Esophagus (tissue), 2 donors: ENCODE results near the gene SLC28A2. TPM values are rescaled to one million over a fixed set of nuclear protein-coding genes. Genes with fewer than 3 reads are reported as not detected.

Experiments
- H3K27ac ChIP-seq, 2 donors: one replicate each; pipeline ENCODE4 v1.5.1; 2013; ENCODE audit warnings: low read depth in 2 of 2, mild to moderate bottlenecking in 2 of 2, inconsistent platforms in 1 of 2, low read length in 1 of 2, moderate library complexity in 1 of 2
- H3K27me3 ChIP-seq, 2 donors: one replicate each; pipeline ENCODE4 v1.6.1; 2013; ENCODE audit warnings: low read length in 2 of 2, control low read depth in 1 of 2, mild to moderate bottlenecking in 1 of 2; ENCODE audit not compliant: insufficient read depth in 2 of 2, control insufficient read depth in 1 of 2
- H3K36me3 ChIP-seq, 2 donors: one replicate each; pipeline ENCODE4 v1.6.1; 2013; ENCODE audit warnings: low read length in 1 of 2; ENCODE audit not compliant: control insufficient read depth in 2 of 2, insufficient read depth in 2 of 2
- H3K4me1 ChIP-seq, 2 donors: one replicate each; pipeline ENCODE4 v1.6.1; 2013; ENCODE audit warnings: low read length in 1 of 2; ENCODE audit not compliant: control insufficient read depth in 2 of 2, insufficient read depth in 2 of 2
- H3K4me3 ChIP-seq, 2 donors: one replicate each; pipeline ENCODE4 v1.5.1; 2013; ENCODE audit warnings: low read length in 2 of 2, mild to moderate bottlenecking in 2 of 2, low read depth in 1 of 2, moderate library complexity in 1 of 2
- H3K9me3 ChIP-seq, 2 donors: one replicate each; pipeline ENCODE4 v1.6.1; 2013; ENCODE audit warnings: mild to moderate bottlenecking in 2 of 2, low read depth in 1 of 2, low read length in 1 of 2, moderate library complexity in 1 of 2; ENCODE audit not compliant: control insufficient read depth in 2 of 2, insufficient read depth in 1 of 2
- WGBS, 2 donors: extraction: QIAGEN DNeasy Blood & Tissue Kit; methylation state at CpG; one replicate each; pipeline ENCODE4 v1.1.7; 2013; 5-methylcytosine and 5-hydroxymethylcytosine counted together
- polyA plus RNA-seq, 2 donors: library from polyadenylated mRNA; stranded (reverse); fragments of 200-250 nt; gene quantifications; one replicate each; pipeline ENCODE4 v1.2.3, GENCODE V29; 2013
- donor health status: healthy with polysubstance abuse.
- donor health status: Bipolar disorder and iron deficiency.

The SLC28A2 gene, protein sequence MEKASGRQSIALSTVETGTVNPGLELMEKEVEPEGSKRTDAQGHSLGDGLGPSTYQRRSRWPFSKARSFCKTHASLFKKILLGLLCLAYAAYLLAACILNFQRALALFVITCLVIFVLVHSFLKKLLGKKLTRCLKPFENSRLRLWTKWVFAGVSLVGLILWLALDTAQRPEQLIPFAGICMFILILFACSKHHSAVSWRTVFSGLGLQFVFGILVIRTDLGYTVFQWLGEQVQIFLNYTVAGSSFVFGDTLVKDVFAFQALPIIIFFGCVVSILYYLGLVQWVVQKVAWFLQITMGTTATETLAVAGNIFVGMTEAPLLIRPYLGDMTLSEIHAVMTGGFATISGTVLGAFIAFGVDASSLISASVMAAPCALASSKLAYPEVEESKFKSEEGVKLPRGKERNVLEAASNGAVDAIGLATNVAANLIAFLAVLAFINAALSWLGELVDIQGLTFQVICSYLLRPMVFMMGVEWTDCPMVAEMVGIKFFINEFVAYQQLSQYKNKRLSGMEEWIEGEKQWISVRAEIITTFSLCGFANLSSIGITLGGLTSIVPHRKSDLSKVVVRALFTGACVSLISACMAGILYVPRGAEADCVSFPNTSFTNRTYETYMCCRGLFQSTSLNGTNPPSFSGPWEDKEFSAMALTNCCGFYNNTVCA
- polyA plus RNA-seq = not detected

DNA sequence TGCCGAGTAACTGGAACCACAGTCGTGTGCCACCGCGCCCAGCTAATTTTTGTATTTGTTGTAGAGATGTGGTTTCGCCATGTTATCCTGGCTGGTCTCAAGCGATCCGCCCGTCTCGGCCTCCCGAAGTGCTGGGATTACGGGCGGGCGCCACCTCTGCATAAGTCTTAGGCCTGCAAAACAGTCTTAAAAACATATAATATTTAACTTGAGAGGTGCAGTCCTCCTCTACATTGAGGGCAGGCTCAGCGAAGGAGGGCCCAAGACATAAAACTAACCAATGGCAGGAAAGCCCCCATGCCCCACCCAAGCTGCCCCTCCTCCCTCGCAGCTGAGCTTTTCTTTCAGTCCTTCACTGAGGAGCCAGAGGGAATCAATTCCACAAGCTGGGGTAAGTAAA lies at the start of gene SLC28A2:
Gene SLC28A2 (plus strand): TSS at position 347 of the 400 bp plus-strand sequence. CDS start 982 bp downstream, outside the sequence.
- 94 to 97% methylated on average over 15 of the region's 15 CpGs for WGBS, 2 donors
- H3K9me3 ChIP-seq = no peaks in the 10 kb centered on the region
- H3K27me3 ChIP-seq = no peaks in the 10 kb centered on the region
- H3K27ac ChIP-seq = no peak within 1 kb of the TSS
- H3K36me3 ChIP-seq = no peaks in the 10 kb centered on the region
- no peak within 1 kb of the TSS for H3K4me3 ChIP-seq
- no peaks in the 10 kb centered on the region for H3K4me1 ChIP-seq

DNA sequence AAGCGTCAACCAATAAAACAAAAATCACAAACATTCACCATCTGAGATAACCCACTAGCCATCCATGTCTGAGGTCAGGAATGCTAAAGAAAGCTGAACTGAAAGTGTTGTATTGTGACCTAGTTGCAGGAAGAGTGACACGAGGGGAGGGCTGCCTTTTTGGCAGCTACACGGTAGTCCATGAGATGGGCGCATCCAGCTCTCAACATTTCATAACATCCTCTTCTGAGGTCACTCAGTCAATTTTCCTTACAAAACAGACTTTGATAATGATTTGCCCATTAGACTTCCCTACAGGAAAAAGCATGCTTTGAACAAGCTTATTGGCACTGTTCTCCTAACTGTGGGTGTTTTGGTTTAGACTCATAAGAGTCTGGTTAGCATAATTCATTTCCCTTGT lies 48.9 kb upstream of the SLC28A2 start:
- no peak overlapping the region for H3K27ac ChIP-seq
- WGBS, 2 donors = 49 to 57% methylated on average over 4 of the region's 4 CpGs
- H3K36me3 ChIP-seq = no peaks in the 10 kb centered on the region
- H3K27me3 ChIP-seq = no peaks in the 10 kb centered on the region
- no peak overlapping the region for H3K4me3 ChIP-seq
- H3K4me1 ChIP-seq = no peaks in the 10 kb centered on the region
- H3K9me3 ChIP-seq = no peaks in the 10 kb centered on the region

DNA sequence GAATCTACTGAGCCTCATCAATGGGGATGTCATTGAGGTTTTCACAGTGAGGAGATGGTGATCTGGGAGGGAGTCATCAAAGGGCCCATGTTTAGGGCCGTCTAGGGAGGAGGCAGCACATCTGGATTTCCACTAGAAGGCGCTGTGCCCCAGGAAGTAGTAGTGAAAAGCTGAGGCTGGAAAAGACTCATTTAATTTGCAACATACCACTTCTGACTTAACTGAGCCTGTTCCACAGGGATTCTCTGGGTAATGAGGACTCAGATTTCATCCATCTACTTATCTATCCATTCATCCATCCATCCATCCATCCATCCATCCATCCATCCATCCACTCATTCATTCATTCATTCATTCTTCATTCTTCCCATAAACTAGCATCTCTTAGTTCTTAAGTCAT lies 46.8 kb upstream of the SLC28A2 start:
- Histone ChIP-seq H3K27me3 (no peaks in the 10 kb centered on the region), H3K4me1 (no peaks in the 10 kb centered on the region), H3K36me3 (no peaks in the 10 kb centered on the region), H3K9me3 (no peaks in the 10 kb centered on the region), H3K27ac (no peak overlapping the region), H3K4me3 (no peak overlapping the region)
- 3 to 4% methylated on average over 2 of the region's 2 CpGs for WGBS, 2 donors

DNA sequence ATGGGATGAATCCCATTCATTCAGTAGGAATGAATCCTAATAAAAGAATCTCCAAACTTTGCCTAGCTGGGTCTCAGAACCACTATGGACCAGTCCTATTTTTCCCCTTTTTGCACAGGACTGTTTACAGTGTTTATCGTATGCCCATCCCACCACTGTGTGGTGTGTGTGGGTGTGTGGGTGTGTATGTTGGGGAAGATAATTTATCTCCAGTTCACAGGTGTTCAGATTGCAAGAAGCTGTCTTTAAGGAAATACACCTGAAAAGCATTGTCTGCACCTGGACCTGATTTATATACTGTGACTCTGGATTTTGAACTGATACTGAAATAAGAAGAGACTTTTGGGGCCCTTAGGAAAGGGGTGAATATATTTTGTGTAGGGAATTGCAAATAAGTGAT lies 39.5 kb upstream of the SLC28A2 start:
- Histone ChIP-seq H3K9me3 (no peaks in the 10 kb centered on the region), H3K4me3 (no peak overlapping the region), H3K27ac (no peak overlapping the region), H3K36me3 (no peaks in the 10 kb centered on the region), H3K4me1 (no peaks in the 10 kb centered on the region), H3K27me3 (no peaks in the 10 kb centered on the region)
- WGBS, 2 donors = 61 to 73% methylated on average over 1 of the region's 1 CpG

DNA sequence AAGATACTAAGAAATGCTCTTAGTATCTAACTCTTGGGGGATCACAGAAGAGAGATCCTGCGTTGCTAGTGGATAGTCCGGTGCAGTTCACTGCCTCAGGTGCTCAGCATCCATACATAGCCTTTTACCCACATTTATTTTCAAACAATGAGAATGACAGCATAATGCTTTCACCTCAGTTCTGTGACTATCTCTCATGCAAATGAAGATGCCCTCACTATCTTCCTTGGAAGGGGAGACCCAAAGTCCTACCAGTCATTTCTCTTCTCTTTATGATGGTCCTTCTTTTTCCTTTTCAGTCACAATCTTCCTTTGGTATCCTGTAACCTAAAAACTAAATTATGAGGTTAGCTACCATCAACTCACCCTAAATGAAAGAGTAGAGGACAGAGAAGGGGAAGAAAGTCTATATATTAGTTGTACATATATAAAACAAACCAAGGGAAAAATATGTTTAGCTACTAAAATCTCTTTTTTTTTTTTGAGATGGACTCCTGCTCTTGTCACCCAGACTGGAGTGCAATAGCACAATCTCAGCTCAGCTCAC lies 30.9 kb upstream of the SLC28A2 start:
- 88 to 98% methylated on average over 2 of the region's 2 CpGs for WGBS, 2 donors
- no peaks in the 10 kb centered on the region for H3K4me1 ChIP-seq
- H3K36me3 ChIP-seq = no peaks in the 10 kb centered on the region
- no peaks in the 10 kb centered on the region for H3K9me3 ChIP-seq
- no peak overlapping the region for H3K4me3 ChIP-seq
- H3K27ac ChIP-seq = no peak overlapping the region
- peaks cover 0 to 4% of the 10 kb centered on the region in 2 donors for H3K27me3 ChIP-seq

DNA sequence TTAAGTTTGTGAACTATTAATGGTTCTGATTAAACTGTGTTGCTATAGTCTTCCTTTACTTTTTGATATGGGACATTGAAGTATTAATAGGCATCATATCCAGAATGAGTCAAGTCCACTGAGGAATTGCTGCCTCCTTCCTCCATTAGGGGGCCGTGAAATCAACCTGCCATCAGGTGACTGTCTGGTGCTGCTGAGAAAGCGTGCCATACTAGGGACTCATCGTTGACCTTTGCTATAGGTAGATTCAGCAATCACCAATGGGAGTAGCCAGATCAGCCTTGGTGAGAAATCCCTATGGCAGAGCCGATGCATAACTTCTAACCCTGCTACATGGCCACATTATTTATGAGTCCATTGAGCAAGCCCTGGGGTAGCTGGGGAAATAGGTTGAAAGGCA lies 30.1 kb upstream of the SLC28A2 start:
- H3K36me3 ChIP-seq = no peaks in the 10 kb centered on the region
- no peaks in the 10 kb centered on the region for H3K9me3 ChIP-seq
- H3K4me3 ChIP-seq = no peak overlapping the region
- no peaks in the 10 kb centered on the region for H3K4me1 ChIP-seq
- 81% methylated on average over 4 of the region's 4 CpGs for WGBS, 2 donors
- H3K27ac ChIP-seq = no peak overlapping the region
- H3K27me3 ChIP-seq = peaks cover 0 to 4% of the 10 kb centered on the region in 2 donors

DNA sequence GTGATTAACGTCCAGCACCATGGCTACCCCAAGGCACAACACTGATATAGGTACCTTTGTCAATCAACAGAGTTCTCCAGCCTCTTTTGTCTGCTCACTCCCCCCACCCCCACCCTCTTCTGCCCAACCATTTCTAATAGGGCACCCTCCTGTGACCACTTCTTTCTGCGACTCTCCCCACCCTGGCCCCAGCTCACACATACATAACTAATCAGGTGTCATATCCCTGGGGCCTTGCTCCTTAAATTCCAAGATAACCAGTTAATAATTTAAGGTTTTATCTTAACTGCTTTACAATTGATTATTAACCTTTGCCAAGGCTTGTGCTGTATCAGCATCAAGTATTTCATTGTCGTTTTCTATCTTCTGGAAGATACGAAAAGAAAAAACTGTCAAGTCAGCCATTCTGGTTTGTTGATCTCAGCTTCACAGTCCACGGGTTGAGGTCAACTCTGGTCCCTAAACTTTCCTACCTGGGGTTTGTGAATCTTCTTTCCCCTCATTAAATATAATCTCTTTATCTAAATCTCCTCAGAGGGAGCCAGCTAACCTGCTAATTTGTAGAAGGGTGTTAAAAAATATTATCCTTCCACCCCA lies 27.3 kb upstream of the SLC28A2 start:
- no peak overlapping the region for H3K4me3 ChIP-seq
- H3K27ac ChIP-seq = no peak overlapping the region
- no peaks in the 10 kb centered on the region for H3K36me3 ChIP-seq
- H3K9me3 ChIP-seq = no peaks in the 10 kb centered on the region
- H3K4me1 ChIP-seq = no peaks in the 10 kb centered on the region
- 44 to 57% methylated on average over 5 of the region's 5 CpGs for WGBS, 2 donors
- peaks cover 0 to 4% of the 10 kb centered on the region in 2 donors for H3K27me3 ChIP-seq

DNA sequence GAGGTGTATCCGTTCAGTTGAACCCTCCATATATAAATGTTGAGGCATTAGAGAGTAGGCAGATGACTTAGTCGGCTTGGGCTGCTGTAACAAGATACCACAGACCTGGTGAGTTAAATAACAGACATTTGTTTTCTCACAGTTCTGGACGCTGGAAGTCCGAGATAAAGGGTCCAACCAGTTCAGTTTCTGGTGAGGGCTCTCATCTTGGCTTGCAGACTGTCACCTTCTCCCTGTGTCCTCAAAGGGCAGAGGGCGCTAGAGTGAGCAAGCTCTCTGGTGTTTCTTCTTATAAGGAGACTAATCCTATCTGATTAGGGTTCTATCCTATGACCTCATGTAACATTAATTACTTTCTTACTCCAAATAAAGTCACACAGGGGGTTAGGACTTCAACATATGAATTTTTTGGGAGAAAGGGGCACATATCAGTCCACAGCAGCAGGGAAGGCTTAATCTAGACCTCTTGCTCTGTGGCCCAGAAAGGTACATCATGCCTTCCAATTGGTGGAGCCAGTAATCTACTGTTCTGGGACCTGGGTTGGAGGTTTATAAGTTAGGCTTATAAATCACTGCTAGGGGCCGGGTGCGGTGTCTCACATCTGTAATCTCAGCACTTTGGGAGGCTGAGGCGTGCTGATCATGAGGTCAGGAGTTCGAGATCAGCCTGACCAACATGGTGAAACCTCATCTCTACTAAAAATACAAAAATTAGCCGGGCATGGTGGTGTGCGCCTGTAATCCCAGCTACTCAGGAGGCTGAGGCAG lies 26.3 kb upstream of the SLC28A2 start:
- Histone ChIP-seq H3K27me3 (peaks cover 0 to 4% of the 10 kb centered on the region in 2 donors), H3K9me3 (no peaks in the 10 kb centered on the region), H3K4me1 (no peaks in the 10 kb centered on the region), H3K4me3 (no peak overlapping the region), H3K36me3 (no peaks in the 10 kb centered on the region), H3K27ac (no peak overlapping the region)
- WGBS, 2 donors = 77 to 78% methylated on average over 11 of the region's 11 CpGs

DNA sequence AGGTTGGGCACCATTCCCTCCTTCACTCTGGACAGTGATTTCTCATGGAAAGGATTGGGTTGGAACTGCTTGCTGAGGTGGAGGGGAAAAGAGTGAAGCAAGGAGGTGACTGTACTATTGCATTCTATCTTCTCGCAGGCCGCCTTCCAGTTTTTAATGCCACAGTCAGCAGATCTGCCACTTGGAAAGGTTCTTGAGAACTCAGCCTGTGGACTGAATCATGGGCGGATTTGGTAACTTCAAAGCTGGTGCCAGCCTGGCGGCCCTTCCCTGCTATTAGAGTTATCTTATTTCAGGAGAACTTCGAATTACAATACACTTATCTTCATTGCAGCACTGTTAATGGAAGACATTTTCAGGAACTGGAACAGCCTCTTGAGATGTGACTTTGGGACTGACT lies 23.1 kb upstream of the SLC28A2 start:
- peaks cover 0 to 3% of the 10 kb centered on the region in 2 donors for H3K4me1 ChIP-seq
- no peaks in the 10 kb centered on the region for H3K9me3 ChIP-seq
- H3K27ac ChIP-seq = peak overlapping the region in 1 of 2 donors; percentile 55
- WGBS, 2 donors = 50 to 70% methylated on average over 5 of the region's 5 CpGs
- H3K27me3 ChIP-seq = no peaks in the 10 kb centered on the region
- no peak overlapping the region for H3K4me3 ChIP-seq
- H3K36me3 ChIP-seq = no peaks in the 10 kb centered on the region
